GM19023 (cell line): ENCODE measurements around the gene XKR3.
"Not testable (repeated sequence)": the region's sequence is repeated elsewhere in the genome, so short reads cannot be mapped to it uniquely, and the experiment has no call there.

Source experiments
- ATAC-seq: cut with Tn5 transposase; IDR thresholded peaks from one replicate; pipeline ENCODE4 v1.9.1; 2021; ENCODE audit warnings: mild to moderate bottlenecking, moderate library complexity; ENCODE audit not compliant: unreplicated experiment

Gene XKR3

DNA sequence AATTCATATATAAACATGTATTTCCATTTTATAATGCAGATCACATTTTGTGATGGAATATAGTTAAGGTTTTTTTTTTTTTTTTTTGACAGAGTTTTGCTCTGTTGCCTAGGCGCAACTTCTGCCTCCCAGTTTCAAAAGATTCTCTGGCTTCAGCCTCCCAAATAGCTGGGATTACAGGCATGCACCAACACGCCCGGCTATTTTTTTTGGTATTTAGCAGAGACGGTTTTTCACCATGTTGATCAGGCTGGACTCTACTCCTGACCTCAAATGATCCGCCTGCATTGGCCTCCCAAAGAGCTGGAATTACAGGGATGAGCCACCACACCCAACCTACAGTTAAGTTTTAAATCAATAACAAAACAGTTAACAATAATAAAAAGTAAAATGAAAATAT, 18.8 kb downstream of the XKR3 start:
- no peak for ATAC-seq

DNA sequence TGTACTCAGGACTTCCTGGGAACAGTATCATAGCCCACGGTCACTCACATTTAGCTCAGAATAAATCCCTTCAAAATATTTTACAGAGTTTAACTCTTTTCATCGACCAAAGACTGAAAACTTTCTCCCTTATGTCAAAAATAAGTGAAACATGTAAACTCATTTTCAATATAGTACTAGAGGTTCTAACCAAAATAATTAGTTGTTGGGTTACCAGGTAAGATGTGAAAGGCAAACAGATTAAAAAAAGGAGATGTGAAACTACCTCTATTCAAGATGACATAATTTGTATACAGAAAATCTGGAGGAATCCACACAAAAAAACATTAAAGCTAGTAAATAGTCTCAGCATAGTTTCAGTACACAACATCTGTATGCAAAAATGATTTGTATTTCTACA, 20.3 kb downstream of the XKR3 start:
- no peak for ATAC-seq

DNA sequence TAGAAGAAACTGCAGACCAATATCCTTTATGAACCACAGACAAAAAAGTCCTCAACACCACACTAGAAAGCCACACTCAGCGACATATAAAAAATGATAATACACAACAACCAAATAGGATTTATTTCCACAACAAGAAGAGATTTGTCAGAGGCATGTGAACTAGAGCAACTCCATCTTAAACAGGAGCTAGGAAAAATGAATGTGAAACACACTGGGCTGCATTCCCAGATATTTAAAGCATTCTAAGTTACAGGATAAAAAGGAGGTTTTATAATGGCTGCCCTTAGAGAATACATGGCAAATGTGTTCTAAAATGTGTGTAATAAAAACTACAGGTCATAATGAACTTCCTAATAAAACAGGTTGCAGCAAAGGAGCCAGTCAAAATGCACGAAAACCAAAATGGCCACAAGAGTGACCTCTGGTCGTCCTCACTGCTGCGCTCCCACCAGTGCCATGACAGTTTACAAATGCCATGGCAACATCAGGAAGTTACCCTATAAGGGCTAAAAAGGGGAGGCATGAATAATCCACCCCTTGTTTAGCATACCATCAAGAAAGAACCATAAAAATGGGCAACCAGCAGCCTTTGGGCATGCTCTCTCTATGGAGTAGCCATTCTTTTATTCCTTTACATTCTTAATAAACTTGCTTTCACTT, 21.8 kb downstream of the XKR3 start:
- no peak for ATAC-seq

DNA sequence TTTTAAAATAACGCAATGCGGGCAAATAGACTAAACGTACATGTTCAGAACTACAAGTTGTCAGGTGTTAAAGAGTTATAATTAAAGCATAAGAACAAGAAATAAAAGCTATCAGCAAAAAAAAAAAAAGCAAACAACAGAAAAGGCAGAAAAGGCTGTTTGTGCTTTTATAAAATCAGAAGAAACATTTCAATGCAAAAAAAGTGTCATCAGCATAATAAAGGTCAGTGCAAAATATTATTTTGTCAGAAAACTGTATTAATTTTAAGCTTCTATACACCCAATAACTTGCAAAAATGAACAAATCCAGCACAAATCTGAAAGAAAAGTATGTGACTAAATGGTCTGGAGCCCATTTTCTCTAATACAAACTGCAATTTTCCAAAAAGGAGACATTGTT, 23.6 kb downstream of the XKR3 start:
- ATAC-seq = no peak

DNA sequence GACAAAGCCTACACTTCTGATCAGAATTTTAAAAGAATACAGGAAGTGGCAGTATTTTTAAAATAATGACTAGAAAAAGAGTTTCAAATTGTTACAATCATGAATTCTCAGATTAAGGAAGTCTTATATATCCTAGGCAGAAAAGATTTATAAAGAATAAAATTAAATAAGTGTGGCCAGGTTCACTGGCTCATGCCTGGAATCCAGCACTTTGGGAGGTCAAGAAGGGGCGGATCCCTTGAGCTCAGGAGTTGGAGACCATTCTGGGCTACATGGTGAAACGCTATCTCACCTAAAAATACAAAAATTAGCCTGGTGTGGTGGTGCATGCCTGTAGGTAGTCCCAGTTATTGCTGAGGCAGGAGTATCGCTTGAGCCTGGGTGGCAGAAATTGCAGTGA, 24.1 kb downstream of the XKR3 start:
- no peak for ATAC-seq

DNA sequence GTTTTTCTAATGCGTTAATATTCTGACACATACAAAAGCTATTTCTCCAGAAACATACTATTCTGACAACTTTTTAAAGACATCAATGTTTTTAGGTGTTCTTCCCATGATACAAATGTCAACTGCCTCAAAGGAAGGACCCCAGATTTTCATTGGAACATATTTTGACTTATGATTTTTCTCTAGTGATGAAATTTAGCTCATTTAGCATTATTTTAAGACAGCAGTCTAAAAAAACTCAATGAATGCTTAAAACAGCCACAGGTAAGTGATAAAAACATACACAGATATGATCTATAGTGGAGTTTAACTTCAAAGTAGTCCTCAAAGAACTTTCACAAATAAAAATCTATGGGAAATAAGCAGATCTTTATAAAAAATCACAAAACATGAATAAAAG, 24.9 kb downstream of the XKR3 start:
- ATAC-seq = no peak

DNA sequence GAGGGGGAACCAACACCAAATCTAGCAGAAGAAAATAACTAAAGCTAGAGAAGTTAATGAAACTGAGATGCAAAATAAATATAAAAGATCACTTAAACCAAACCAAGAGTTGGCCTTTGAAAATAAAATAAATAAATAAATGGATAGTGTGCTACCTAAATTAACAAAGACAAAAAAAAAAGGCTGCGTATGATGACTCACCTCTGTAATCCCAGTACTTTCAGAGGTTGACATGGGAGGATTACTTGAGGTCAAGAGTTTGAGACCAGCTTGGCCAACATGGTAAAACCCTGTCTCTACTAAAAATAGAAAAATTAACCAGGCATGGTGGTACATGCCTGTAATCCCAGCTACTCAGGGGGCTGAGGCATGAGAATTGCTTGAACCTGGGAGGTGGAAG, 29.7 kb downstream of the XKR3 start:
- ATAC-seq = not testable (repeated sequence)

DNA sequence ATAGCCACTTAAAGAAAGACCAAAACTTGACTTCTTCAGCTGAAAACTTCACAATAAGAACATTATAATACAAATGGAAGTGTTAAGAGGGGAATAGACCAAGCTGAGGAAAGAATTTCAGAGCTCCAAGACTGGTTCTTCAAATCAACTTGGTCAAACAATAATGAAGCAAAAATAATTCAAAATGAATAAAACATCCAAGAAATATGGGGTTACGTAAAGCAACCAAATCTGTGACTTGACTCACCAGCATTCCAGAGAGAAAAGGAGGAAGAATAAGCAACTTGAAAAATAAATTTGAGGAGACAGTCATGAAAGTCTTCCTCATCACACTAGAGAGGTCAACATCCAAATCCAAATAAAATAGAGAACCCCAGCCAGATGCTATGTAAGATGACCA, 31.4 kb downstream of the XKR3 start:
- no peak for ATAC-seq

DNA sequence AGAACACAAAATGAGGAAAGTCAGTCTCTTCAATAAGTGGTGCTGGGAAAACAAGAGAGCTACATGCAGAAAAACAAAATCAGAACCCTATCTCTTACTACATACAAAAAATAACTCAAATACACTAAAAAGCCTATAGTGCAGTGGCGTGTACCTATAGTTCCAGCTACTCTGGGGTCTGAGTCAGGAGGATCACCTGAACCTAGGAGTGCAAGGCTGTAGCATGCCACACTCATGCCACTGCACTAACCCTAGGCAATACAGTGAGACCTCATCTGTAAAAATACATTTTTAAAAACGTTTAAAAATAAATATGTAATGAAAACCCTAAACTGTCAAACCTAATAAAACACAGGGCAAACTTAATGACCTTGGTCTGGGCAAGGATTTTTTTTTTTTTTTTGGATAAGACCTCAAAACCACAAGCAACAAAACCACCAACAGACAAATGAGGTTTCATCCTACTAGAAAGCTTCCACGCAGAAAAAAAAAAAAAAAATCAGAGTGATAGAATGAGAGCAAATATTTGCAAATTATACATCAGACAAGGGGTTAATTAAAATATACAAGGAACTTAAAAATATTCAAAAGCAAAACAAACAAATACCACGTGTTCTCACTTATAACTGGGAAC, 35.2 kb downstream of the XKR3 start:
- ATAC-seq = no peak

DNA sequence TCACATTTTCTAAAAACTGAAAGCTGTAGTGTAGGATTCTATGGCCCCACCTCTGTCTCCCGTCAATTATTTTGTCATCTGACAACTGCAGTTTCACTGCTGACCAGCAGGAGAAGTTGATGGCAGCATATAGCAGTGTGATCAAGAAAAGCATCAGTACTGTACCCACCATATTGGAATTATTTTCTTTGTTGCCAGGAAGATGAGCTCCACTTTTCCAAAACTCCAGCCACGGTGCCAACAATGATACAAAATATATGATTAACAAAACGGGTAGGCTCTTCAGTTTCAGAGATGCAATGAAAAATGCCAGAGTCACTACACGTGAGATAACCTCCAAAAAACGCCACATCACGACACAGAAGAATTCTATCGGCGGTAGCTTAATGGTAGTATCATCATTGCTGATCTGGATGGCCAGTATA, 41.3 kb downstream of the XKR3 start:
- no peak for ATAC-seq

DNA sequence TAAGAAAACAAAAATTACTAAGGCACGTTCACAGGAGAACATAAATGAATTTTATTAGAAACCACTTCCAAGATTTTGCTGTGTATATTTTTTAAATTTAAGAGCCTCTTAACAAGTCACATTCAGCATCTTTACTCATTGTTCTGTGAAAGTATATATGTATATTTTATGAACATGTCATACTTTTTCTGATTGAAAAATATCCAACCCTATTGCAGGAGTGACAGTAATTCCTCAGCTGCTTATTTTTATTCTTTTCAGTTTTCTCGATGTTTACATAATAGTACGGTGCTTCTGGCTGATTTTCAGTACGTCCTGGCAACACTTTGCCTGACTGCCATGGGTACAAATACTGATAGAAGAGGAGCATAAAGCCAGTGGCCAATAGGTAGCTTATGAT, 41.8 kb downstream of the XKR3 start:
- no peak for ATAC-seq

DNA sequence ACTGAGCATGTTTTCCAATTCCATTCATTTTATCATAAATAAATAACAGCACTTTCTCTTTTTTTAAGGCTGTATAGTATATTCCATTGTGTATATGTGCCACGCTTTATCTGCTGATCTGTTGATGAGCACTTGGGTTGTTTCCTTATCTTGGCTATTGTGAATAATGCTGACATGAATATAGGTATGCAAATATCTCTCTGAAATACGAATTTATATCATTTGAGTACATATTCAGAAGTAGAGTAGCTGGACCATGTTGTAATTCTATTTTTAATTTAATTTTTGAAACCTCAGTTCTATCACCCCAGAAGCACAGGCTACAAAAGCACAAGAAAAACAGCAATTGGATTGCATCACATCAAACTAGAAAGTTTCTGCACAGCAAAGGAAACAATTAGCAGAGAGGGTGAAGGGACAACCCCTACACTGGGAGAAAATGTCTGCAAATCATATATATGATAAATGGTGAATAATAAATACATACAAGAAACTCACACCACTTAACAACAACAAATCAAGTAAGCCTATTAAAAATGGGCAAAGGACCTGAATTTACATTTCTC, 43.4 kb downstream of the XKR3 start:
- ATAC-seq = no peak

DNA sequence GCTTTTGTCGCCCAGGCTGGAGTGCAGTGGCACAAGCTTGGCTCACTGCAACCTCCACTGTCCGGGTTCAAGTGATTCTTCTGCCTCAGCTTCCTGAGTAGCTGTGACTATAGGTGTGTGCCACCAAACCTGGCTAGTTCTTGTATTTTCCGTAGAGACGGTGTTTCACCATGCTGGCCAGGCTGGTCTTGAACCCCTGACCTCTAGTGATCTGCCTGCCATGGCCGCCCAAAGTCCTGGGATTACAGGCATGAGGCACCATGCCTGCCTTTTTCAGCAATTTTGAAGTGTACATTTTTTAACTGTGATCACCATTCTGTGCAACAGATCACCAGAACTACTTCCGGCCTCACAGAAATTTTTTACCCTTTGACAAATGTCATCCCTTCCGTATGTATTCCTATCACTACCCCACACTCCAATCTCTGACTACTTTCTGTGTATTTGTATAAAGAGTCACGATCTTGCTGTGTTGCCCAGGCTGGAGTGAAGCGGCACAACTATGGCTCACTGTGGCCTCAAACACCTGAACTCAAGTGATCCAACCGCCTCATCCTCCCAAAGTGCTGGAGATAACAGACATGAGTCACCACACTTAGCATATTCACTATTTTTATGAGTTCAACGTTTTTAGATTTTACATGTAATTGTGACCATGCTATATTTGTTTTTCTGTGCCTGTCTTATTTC, 44.0 kb downstream of the XKR3 start:
- no peak for ATAC-seq

DNA sequence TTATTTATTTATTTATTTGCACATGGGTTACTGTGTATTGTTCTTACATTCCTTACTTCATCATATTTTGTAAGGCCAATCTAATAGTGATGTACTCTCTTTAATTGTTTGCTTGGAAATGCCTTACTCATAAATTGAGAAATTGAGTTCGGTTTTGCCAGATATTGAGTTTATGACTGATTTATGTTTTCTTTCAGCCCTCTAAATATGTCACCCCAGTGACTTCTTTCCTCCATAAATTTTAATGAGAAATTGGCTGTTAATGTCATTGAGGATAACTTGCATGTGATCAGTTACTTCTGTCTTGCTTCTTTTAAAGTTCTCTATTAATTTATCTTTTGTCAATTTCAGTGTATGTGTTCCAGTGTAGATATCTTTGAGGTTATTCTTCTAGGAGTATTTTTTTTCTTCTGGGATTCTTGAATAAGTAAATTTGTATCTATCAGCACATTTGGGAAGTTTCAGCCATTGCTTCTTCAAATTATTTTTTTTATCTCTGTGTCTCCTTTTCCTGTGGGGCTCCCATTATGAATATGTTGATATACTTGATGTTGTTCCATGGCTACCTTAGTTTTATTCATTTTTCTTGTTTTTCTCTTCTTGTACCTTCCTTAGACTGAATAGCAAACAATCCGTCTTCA, 47.8 kb downstream of the XKR3 start:
- ATAC-seq = no peak

DNA sequence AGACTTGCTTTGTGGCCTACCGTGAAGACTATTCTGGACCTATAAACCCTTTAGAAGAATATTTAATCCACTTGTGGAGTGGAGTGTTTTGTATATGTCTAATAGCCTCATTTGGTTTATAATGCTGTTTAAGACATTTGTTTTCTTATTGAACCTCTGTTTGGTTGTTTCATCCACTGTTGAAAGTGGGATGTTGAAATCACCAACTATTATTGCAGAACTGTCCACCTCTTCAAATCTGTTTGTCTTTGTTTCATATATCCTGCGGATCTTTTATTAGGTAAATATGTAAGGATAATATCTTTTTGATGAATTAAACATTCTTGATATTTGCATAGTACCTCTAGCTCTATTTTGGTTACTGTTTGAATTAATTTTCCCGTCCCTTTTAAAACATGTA, 49.1 kb downstream of the XKR3 start:
- ATAC-seq = no peak

DNA sequence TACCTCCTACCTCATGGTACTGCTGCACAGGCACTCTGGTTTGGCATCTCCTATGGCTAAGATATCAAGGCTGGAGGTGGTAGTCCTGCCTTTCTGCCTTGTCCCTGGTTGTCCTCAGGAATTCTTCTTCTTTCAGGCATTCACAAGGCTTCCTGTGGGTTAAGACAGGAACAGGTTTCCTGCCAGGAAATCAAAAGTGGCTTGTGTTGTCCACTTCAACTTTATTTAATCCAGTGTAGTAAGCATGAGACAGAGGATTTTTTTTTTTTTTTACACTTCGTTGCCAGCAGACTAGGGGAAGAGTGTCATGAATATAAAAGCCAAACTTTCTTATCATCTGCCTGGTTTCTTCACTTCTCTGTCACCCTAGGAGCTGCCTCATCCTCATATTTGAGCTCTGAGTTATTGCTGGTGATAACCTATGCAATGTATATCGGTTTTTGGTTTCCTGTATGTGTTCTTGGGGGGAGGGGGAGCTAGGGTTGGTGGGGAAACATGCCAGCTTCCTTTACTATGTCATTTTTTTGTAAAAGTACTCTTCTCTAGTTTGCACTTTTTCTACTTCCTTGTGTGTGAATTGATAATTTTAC, 50.2 kb downstream of the XKR3 start:
- ATAC-seq = no peak

DNA sequence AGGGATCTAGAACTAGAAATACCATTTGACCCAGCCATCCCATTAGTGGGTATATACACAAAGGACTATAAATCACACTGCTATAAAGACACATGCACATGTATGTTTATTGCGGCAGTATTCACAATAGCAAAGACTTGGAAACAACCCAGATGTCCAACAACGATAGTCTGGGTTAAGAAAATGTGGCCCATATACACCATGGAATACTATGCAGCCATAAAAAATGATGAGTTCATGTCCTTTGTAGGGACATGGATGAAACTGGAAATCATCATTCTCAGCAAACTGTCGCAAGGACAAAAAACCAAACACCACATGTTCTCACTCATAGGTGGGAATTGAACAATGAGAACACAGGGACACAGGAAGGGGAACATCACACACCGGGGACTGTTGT, 53.6 kb downstream of the XKR3 start:
- not testable (repeated sequence) for ATAC-seq

DNA sequence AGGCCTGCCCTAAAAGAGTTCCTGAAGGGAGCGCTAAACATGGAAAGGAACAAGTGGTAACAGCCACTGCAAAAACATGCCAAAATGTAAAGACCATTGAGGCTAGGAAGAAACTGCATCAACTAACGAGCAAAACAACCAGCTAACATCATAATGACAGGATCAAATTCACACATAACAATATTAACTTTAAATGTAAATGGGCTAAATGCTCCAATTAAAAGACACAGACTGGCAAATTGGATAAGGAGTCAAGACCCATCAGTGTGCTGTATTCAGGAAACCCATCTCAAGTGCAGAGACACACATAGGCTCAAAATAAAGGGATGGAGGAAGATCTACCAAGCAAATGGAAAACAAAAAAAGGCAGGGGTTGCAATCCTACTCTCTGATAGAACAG, 57.3 kb downstream of the XKR3 start:
- ATAC-seq = not testable (repeated sequence)

DNA sequence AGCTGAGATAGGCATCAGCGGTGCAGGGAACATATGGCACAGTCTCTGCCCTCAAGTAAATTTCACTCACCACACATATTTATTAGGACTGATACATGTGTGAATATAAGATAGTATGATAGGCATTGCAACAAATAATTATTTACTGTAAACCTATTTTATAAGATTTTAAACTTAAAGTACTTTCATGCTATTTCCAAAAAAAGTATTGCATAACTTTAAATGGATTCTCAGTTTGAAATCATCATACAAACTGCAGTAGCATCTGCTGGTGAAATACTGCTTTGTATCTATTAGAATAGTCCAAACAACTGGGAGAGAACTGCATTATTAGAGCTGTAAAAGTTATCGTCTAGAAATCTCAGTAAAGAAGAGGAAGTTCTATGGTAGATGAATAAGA, 63.0 kb downstream of the XKR3 start:
- not testable (repeated sequence) for ATAC-seq

DNA sequence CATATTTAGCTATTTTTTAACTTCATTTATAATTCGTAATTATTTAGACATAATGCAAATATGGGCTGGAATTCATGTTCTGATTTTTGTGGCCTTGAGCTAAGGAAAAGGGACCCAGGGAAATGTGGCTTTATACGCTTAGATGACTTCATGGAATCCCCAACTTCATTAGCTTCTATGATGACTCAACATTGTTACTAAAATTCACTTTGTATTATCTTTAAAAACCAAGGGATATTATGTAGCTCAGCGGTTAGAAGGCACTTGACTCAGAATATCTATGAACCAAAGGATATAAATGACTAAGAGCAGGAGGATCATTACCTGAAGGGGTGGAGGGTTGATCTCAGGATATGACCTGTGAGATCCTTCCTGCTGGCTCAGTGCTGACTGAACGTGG, 64.8 kb downstream of the XKR3 start:
- not testable (repeated sequence) for ATAC-seq

DNA sequence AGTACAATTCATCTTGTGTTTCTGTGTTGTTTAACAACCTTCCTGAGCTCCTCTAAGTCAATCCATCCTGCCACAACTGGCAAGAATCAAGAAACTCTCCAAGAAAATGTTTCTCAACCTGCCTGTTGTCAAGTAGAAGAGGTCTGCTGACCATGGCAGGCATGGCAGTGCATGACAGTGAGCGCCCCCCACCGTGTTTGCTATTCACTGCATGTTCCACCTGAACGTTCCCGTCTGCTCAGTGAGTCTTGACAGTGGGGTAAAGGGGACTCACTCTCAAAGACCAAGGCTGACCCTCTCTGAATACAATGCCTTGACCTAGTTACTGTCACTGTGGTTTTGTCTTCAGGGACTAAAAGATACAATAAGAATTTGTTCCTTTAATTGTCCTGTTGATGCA, 75.9 kb downstream of the XKR3 start:
- ATAC-seq = not testable (repeated sequence)
